ENCODE data around the gene FGF4.

GRCh38 chr11:69799582-69799981 is 24.4 kb upstream of the FGF4 start:
- no peak for TF ChIP-seq POLR2A (IDR thresholded peaks at IDR 0.05; ENCODE audit: low read length)
- TF ChIP-seq GATA1 (IDR thresholded peaks at IDR 0.05; ENCODE audit: low read depth, low read length), result no peak

Data from erythroblast (primary cell).